LNCaP clone FGC (cell line): ENCODE data around the gene CSE1L.
"Not testable (repeated sequence)": the region's sequence is repeated elsewhere in the genome, so short reads cannot be mapped to it uniquely, and the experiment has no call there.

ENCODE experiments used
- DNase-seq: peaks from one replicate; pipeline ENCODE4 v3.0.0-alpha.2; 2011; ENCODE audit warnings: low read depth
- H3K4me3 ChIP-seq: 2 replicates; pipeline ENCODE4 v1.5.1; 2011; ENCODE audit warnings: mild to moderate bottlenecking, low read depth, low read length, control low read depth
- TF ChIP-seq, protein P1 (sequence below): IDR thresholded peaks from 2 replicates; pipeline ENCODE4 v1.5.1; 2012; ENCODE audit warnings: mild to moderate bottlenecking; ENCODE audit not compliant: control insufficient read depth, insufficient read depth; ENCODE audit errors: extremely low read depth

CSE1L gene

DNA sequence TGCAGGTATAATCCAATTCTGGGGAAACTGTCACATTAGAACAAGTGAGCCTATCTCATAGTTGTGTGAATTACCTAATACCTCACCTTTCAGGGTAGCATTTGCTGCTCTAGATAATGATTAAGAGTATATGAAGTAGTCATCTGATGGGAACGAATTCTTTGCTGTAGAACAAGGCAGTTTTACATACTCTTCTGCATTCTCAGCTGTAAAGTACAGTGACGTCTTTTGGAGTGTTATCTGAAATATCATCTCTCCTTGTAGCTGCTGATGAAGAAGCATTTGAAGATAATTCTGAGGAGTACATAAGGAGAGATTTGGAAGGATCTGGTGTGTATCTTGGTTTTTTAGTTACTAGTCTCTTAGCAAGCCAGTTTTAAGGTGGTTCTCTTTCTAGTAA, 28.4 kb downstream of the CSE1L start:
- no peak for DNase-seq
- H3K4me3 ChIP-seq, result no peak overlapping the region
- TF ChIP-seq, protein P1, sequence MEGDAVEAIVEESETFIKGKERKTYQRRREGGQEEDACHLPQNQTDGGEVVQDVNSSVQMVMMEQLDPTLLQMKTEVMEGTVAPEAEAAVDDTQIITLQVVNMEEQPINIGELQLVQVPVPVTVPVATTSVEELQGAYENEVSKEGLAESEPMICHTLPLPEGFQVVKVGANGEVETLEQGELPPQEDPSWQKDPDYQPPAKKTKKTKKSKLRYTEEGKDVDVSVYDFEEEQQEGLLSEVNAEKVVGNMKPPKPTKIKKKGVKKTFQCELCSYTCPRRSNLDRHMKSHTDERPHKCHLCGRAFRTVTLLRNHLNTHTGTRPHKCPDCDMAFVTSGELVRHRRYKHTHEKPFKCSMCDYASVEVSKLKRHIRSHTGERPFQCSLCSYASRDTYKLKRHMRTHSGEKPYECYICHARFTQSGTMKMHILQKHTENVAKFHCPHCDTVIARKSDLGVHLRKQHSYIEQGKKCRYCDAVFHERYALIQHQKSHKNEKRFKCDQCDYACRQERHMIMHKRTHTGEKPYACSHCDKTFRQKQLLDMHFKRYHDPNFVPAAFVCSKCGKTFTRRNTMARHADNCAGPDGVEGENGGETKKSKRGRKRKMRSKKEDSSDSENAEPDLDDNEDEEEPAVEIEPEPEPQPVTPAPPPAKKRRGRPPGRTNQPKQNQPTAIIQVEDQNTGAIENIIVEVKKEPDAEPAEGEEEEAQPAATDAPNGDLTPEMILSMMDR, result no peak

DNA sequence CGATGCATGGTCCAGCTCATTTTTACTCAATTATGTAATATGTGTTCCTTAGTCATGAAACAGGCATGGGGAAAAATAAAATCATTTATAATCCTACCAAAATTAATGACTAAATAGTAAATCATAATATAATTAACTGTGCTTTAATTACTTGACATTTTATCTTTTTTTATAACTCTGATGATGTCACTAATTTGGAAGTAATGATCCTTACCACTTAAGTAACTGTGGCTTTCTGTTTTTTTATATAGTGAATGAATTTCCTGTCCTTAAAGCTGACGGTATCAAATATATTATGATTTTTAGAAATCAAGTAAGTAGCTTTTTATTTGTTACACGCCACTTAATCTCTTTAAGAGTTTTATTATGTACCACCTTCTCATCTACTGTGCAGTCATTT, 32.2 kb downstream of the CSE1L start:
- TF ChIP-seq, protein P1, result no peak
- DNase-seq, result no peak
- H3K4me3 ChIP-seq, result no peak overlapping the region

- H3K4me3 ChIP-seq, DNase-seq: not testable (repeated sequence)
Observed at GRCh38 chr20:49082295-49082694, 36.2 kb downstream of the CSE1L start.

DNA sequence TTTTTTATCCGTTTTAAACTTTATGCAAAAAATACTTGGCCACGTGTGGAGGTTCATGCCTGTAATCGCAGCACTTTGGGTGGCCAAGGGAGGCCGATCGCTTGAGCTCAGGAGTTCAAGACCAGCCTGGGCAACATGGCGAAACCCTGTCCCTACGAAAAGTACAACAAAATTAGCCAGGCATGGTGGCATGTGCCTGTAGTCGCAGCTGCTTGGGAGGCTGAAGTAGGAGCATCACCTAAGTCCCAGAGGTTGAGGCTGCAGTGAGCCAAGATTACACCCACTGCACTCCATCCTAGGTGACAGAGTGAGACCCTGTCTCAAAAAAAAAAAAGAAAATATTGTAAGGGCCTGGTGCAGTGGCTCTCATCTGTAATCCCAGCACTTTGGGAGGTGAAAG, 45.0 kb downstream of the CSE1L start:
- DNase-seq, result no peak
- TF ChIP-seq, protein P1, result no peak
- H3K4me3 ChIP-seq, result no peak overlapping the region

GRCh38 chr20:49091762-49092161, 45.6 kb downstream of the CSE1L start:
- no peak overlapping the region for H3K4me3 ChIP-seq
- no peak for DNase-seq
- TF ChIP-seq, protein P1, result no peak

GRCh38 chr20:49096203-49096730, 50.2 kb downstream of the CSE1L start:
- TF ChIP-seq, protein P1, result no peak
- DNase-seq, result no peak
- H3K4me3 ChIP-seq, result no peak overlapping the region

DNA sequence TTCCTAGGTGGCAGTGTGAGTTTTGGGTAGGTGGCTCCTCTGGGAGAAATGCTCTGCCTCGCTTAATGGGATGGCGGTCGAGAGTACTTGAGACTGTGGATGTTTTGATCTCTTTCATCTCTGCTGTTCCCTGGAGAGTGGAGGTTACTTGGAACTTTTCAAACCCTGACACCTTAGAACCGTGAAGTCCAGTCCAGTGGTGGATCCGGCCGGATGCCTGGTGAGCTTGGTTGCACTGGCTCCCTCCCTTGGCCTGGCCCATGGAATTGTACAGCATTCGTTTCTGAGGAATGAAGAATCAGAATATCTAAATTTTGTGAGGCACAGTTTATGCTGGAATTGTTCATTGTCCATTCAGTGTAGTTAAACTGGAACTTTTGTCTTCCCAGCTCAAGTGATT, 51.0 kb downstream of the CSE1L start:
- no peak overlapping the region for H3K4me3 ChIP-seq
- TF ChIP-seq, protein P1, result no peak
- DNase-seq, result no peak
